Measurements from ENCODE around the gene PLK3.

PLK3 gene

GRCh38 chr1:44801491-44802305 is 1.5 kb downstream of the PLK3 start:
- no peak for DNase-seq (ENCODE audit: low read depth)
- peak overlapping the region; percentile 84 for H3K4me3 ChIP-seq (ENCODE audit: control insufficient read depth, low read depth, low read length)
- no peak for TF ChIP-seq CTCF (conservative IDR thresholded peaks at IDR 0.05; ENCODE audit: control insufficient read depth, insufficient read depth, low read depth, low read length)

DNA sequence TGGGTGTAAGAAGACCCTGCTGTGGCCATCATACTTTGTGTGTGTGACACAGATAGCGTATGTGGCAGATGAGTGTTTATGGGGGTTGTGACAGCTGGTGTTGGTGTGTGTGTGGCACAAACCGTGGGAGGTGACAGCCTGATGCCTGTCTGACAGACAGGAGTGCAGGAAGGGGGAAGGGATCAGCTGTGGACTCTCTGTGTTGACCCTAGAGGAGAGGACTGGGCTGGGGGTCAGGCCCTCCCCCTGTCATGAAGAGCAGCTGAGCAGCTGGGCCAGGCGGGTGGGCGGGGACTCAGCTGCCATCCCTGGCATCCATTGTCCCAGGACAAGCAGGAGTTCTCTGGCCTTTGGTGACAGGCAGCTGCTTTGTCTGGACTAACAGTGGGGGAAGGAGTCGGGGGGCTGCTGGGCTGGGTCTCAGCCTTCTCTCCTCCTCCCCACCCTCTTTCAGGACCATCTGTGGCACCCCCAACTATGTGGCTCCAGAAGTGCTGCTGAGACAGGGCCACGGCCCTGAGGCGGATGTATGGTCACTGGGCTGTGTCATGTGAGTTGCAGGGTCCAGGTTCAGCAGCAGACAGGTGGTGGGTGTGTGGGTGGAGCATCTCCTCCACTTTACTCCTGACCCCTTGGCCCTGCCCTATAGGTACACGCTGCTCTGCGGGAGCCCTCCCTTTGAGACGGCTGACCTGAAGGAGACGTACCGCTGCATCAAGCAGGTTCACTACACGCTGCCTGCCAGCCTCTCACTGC is 2.3 kb downstream of the PLK3 start:
- H3K4me3 ChIP-seq (ENCODE audit: control insufficient read depth, low read depth, low read length) = peak overlapping the region; percentile 84
- DNase-seq (ENCODE audit: low read depth) = no peak
- TF ChIP-seq CTCF (conservative IDR thresholded peaks at IDR 0.05; ENCODE audit: control insufficient read depth, insufficient read depth, low read depth, low read length) = no peak

DNA sequence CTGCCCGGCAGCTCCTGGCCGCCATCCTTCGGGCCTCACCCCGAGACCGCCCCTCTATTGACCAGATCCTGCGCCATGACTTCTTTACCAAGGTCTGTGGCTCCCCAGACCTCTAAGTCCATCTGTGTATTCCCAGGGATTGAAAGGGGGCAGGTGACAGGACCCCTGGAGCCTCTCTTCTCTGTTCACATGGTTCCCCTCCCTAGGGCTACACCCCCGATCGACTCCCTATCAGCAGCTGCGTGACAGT is 2.8 kb downstream of the PLK3 start:
- H3K4me3 ChIP-seq (ENCODE audit: control insufficient read depth, low read depth, low read length) = peak overlapping the region; percentile 4
- no peak for DNase-seq (ENCODE audit: low read depth)
- no peak for TF ChIP-seq CTCF (conservative IDR thresholded peaks at IDR 0.05; ENCODE audit: control insufficient read depth, insufficient read depth, low read depth, low read length)

GRCh38 chr1:44803312-44804095 is 3.3 kb downstream of the PLK3 start:
- no peak for DNase-seq (ENCODE audit: low read depth)
- H3K4me3 ChIP-seq (ENCODE audit: control insufficient read depth, low read depth, low read length) = peak overlapping the region; percentile 4
- TF ChIP-seq CTCF (conservative IDR thresholded peaks at IDR 0.05; ENCODE audit: control insufficient read depth, insufficient read depth, low read depth, low read length) = no peak

- peak; percentile 4 for TF ChIP-seq CTCF (conservative IDR thresholded peaks at IDR 0.05; ENCODE audit: control insufficient read depth, insufficient read depth, low read depth, low read length)
- no peak overlapping the region for H3K4me3 ChIP-seq (ENCODE audit: control insufficient read depth, low read depth, low read length)
- DNase-seq (ENCODE audit: low read depth) = no peak
These were observed 5.3 kb downstream of the PLK3 start for GRCh38 chr1:44805311-44806024.

- DNase-seq (ENCODE audit: low read depth) = no peak
- no peak overlapping the region for H3K4me3 ChIP-seq (ENCODE audit: control insufficient read depth, low read depth, low read length)
- no peak for TF ChIP-seq CTCF (conservative IDR thresholded peaks at IDR 0.05; ENCODE audit: control insufficient read depth, insufficient read depth, low read depth, low read length)
These were observed 6.0 kb downstream of the PLK3 start for GRCh38 chr1:44806025-44806703.
